ENCODE data around the gene JOSD2. TPM values are rescaled to one million over a fixed set of nuclear protein-coding genes. Genes with fewer than 3 reads are reported as not detected.

The JOSD2 gene
- total RNA-seq, 1 donor from 2014 or later: 33.6 TPM

DNA sequence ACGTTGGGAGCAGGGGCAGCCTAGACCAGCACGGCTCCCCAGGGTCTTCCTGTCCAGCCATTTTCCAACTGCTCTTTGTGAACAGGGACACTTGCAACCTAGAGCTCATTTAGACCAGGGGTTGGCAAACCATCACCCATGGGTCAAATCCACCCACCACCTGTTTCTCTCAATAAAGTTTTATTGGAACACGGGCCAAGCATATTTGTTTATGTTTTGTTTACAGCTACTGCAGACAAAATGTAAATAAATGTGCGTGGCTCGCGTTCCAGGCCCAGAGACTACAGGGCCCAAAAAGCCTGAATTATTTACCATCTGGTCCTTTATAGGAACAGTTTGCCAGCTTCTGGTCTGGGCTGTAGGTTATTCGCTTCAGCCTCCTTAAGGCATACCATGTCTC lies 48.0 kb downstream of the JOSD2 start:
- intact Hi-C loops (cut with DNase I): loop anchor here (5.0 kb wide), 1 partner anchor 96 kb away; the partner anchor contains the start of gene NAPSA
- ATAC-seq: no peak
- no peak for DNase-seq (ENCODE audit: low spot score)

DNA sequence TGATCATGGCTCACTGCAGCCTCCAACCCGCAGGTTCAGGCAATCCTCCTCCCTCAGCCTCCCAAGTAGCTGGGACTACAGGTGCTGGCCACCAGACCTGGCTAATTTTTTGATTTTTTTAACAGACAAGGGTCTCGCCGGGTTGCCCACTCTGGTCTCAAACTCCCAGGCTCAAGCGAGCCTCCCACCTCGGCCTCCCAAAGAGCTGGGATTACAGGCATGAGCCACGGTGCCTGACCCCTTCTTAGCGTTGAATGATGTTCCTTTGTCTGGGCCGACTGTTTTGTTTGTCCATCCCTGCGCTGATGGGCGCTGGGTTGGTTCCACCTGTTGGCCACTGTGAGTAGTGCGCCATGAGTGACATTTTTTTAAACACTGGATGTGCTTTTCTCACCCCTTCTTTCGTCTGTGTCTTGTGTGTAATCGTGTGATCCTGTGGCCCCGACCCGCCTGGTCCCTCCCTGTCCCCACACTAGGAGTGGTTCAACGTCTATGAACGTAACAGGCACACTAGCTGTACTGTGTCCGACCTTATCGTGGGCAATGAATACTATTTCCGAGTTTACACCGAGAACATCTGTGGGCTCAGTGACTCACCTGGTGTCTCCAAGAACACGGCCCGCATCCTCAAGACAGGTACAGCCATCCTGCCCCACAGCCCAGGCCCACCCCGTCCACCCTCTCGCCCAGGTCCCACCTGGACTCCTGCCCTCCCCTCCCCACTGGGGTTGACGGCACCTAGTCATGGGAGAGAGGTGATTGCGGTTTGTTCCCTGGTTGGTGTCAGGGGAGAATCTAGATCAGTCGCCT lies 49.7 kb downstream of the JOSD2 start:
- peak; percentile 77 for DNase-seq (ENCODE audit: low spot score)
- intact Hi-C loops (cut with DNase I): loop anchor here (5.0 kb wide), 1 partner anchor 94 kb away; the partner anchor contains the start of gene NAPSA
- peak; percentile 80 for ATAC-seq

DNA sequence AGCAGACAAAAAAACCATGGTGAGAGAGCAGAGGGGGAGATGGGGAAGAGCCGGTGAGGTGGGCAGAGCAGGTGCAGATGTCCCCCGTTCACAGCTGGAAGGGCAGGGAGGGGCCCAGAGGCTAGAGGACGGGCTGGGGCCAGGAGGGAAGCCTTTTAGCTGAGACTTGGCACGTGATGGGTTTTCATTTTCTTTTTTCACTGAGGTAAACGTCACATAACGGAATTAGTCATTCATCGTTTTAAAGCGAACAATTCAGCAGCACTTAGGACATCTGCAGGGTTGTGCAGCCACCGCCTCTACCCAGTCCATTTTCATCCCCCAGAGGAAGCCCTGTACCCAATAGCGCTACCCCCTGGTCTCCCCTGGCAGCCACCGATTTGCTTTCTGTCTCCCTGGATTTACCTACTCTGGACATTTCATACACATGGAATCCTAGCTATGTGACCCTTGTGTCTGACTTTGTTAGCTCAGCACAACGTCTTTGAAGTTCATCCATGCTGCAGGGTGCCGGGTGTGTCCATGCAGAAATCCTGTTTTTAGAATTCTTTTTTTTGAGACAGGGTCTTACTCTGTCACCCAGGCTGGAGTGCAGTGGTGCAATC lies 50.7 kb downstream of the JOSD2 start:
- intact Hi-C loops (cut with DNase I): loop anchor here (5.0 kb wide), 1 partner anchor 93 kb away; the partner anchor contains the start of gene NAPSA
- ATAC-seq (no peak), DNase-seq (ENCODE audit: low spot score) (no peak)

DNA sequence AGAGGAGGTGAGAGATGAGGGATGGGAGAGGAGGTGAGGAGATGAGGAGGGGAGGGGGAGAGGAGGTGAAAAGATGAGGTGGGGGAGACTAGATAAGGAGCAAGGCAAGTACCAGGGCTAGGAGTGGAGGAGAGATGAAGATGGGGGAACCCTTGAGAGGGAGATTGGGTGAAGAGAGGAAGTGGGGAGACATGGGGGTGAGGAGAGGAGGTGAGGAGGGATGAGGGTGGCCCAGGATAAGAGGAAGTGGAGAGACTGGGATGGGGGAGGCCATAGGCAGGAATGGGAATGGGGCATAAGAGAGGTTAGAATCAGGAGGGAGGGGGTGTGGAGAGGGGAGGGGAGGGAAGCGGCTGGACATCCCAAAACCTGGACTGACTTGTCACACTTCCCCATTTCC lies 51.4 kb downstream of the JOSD2 start:
- intact Hi-C loops (cut with DNase I): loop anchor here (5.0 kb wide), 1 partner anchor 92 kb away; the partner anchor contains the start of gene NAPSA
- no peak for ATAC-seq
- DNase-seq (ENCODE audit: low spot score): no peak

DNA sequence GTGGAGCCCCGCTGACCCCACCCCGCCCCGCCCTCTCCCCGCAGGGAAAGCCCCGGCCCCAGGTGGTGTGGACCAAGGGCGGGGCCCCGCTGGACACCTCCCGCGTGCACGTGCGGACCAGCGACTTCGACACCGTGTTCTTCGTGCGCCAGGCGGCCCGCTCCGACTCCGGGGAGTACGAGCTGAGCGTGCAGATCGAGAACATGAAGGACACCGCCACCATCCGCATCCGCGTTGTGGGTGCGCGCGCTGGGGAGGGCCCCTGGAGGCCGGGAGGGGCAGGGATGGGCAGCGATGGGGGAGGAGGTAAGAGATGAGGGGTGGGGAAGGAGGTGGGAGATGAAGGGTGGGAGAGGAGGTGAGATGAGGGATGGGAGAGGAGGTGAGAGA lies 51.9 kb downstream of the JOSD2 start:
- ATAC-seq: no peak
- DNase-seq (ENCODE audit: low spot score): no peak
- intact Hi-C loops (cut with DNase I): no loop called here

DNA sequence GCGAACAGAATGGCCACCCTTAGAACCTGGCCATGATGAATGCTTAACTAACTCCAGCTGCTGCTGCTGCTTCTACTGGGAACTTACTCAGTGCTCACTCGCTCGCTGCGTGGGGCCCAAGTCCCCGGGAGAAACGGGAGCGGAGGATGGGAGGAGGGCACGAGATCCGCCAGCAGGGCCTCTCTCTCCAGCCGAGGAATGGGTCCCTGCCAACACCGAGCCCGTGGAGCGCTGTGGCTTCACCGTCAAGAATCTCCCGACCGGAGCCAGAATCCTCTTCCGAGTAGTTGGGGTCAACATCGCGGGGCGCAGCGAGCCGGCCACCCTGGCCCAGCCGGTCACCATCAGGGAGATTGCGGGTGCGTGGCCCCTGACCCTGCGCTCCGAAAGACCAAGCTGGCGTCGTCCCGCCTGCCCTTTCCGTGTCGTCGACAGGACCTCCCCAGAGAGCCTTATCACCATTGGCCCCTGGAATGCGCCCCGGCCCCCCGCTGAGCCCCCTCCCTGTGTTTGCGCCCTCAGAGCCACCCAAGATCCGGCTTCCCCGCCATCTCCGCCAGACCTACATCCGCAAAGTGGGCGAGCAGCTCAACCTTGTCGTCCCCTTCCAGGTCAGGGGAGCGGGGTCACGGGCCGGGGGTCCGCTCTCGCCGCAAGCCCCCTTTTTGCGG lies 52.5 kb downstream of the JOSD2 start:
- intact Hi-C loops (cut with DNase I): no loop called here
- DNase-seq (ENCODE audit: low spot score): no peak
- ATAC-seq: no peak

DNA sequence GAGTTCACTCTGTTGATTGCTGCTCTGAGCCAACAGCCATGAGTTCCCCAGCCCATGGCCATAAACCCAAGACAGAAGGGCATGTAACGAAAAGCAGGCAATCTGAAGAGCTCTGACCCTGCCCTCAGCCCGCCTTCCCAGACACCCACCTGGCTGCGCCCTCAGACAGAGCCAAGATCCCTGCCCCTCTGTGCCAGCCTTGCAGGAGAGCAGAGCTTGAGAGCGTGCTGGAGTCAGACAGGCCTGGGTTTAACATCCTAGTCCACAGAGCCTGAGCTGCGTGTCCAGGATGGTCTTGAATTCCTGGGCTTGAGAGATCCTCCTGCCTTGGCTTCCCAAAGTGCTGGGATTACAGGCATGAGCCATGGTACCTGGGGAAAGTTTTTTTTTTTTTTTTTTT lies 53.7 kb downstream of the JOSD2 start:
- ATAC-seq (no peak), DNase-seq (ENCODE audit: low spot score) (no peak)
- intact Hi-C loops (cut with DNase I): no loop called here

Other genes starting within 250 kb of the JOSD2 start
- gene KCNC3, start 181.8 kb downstream of the JOSD2 start, total RNA-seq: 2.7 TPM
- gene NAPSA, start 145.6 kb downstream of the JOSD2 start, total RNA-seq: 3.4 TPM
- 73.7 TPM for gene NR1H2, start 134.7 kb downstream of the JOSD2 start, total RNA-seq
- gene POLD1, start 126.8 kb downstream of the JOSD2 start, total RNA-seq: 21.3 TPM
- 2.9 TPM for gene SPIB, start 92.3 kb downstream of the JOSD2 start, total RNA-seq
- gene MYBPC2, start 78.3 kb downstream of the JOSD2 start, total RNA-seq: not detected
- gene EMC10, start 34.7 kb downstream of the JOSD2 start, total RNA-seq: 66.9 TPM
- gene GARIN5A, start 34.3 kb downstream of the JOSD2 start, total RNA-seq: 0.45 TPM
- gene ASPDH, start 2.7 kb upstream of the JOSD2 start, total RNA-seq: not detected
- 3.5 TPM for gene LRRC4B, start 57.2 kb upstream of the JOSD2 start, total RNA-seq
- gene SYT3, start 128.7 kb upstream of the JOSD2 start, total RNA-seq: not detected
- not detected for gene C19orf81, start 138.3 kb upstream of the JOSD2 start, total RNA-seq
- gene SHANK1, start 208.6 kb upstream of the JOSD2 start, total RNA-seq: 1.4 TPM
- 16.6 TPM for gene CLEC11A, start 212.2 kb upstream of the JOSD2 start, total RNA-seq